Stimulated activated CD8-positive, alpha-beta memory T cell treated with anti-CD3 and anti-CD28 coated beads, Interleukin-4, amount 100 ng/mL, for 48 hours (primary cell): ENCODE measurements around the gene PLXNA2.

ENCODE experiments used
- DNase-seq: peaks from one replicate; pipeline ENCODE4 v3.0.0-alpha.2; 2020

The PLXNA2 gene

GRCh38 chr1:208085655-208086515 lies 158.3 kb downstream of the PLXNA2 start:
- no peak for DNase-seq

GRCh38 chr1:208084764-208085163 lies 159.4 kb downstream of the PLXNA2 start:
- DNase-seq, result no peak

DNA sequence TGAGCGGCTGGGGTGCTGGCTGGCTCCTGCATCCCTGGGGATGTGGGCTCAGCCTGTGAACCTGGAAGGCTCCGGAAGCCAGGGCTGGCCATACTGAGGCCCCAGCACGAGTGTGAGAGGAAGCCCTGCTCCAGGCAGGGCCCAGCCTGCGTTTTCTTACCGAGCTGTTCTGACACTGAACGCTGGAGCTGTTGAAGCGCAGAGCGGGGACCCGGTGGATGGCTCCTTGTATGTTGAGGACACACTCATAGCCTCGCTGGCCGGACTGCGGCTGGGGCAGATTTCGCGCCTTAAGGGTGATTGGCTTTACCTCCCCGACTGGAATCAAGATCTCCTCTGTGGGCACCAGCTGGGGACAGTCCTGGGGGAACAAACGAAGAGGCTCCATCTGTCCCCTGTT lies 160.0 kb downstream of the PLXNA2 start:
- no peak for DNase-seq

DNA sequence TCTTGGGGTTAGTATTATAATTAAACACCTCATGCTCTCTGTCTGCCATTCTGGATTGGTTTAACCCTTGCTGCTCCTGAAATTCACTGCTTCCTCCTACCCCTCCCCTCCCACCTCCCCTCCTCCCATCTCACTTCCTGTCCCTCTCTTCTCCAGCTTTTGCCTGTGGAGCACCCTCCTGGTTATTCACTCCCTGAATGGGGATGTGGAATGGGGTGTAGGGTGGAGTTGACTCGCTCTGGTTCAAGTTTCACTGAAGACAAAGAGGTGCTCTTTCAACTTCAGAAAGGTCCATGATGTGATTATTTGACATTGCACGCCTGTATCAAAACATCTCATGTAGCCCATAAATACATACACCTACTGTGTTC lies 160.5 kb downstream of the PLXNA2 start:
- no peak for DNase-seq

GRCh38 chr1:208083016-208083714 lies 161.0 kb downstream of the PLXNA2 start:
- no peak for DNase-seq

GRCh38 chr1:208081972-208082371 lies 162.2 kb downstream of the PLXNA2 start:
- DNase-seq, result no peak

DNA sequence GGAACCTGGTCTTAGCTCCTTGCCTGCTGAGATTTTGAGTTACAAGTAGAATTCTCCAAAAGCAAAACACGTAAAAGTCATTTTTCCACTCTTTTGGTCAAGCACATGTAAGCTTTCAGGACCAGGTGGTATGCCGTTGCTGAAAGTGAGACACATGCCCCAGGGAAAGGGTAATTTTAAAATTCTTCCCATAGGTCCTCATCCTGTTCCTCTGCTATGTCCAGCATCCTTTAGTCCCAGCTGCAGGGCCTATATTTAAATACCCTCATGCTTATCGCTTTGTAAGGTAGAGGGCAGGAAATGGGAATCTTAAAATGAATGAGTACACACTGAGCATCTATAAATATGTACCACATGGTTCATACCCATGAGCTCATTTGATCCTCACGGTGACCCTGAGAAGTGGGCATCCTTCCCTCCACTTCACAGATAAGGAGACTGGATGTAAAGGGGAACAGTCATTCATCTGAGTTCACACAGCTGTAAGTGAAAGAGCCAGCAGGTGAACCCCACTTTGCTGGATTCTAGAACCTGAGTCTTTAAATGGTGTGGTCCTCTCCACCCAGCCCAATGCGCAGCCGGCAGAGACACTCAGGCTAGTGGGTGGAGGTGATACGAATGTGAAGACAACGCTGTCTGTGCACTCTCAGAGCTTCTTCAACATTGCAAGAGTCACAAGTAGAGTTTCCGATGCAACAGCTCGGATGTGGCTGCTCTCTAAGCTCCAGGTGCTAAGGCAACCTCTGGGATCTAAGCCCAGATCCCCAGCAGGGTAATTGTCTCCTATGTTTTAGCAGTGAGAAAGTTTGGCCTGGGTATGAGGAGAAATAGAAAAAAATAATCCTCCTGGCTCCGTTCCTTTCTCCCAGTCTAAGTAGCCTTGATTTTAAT lies 163.5 kb downstream of the PLXNA2 start:
- DNase-seq, result no peak

GRCh38 chr1:208079161-208079560 lies 165.0 kb downstream of the PLXNA2 start:
- no peak for DNase-seq

DNA sequence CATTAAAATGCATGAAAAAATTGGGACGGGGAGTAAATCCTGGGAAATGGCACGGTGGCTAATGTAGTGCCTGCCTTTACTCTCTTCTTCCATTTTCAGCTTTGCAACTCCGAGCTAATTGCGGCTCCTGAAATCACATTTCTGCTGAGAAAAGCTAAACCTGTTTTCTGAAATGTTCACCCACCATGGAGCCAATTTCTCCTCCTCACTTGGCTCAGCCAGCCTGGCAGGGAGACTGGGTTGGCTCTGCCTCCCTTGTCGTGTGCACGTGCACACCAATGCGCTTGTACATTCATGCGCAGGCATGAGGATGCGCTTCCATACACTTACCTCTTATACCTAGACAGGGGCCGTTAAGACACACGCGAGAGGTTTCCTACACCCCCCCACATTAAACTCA lies 165.4 kb downstream of the PLXNA2 start:
- no peak for DNase-seq

GRCh38 chr1:208077232-208078075 lies 166.7 kb downstream of the PLXNA2 start:
- DNase-seq, result no peak

DNA sequence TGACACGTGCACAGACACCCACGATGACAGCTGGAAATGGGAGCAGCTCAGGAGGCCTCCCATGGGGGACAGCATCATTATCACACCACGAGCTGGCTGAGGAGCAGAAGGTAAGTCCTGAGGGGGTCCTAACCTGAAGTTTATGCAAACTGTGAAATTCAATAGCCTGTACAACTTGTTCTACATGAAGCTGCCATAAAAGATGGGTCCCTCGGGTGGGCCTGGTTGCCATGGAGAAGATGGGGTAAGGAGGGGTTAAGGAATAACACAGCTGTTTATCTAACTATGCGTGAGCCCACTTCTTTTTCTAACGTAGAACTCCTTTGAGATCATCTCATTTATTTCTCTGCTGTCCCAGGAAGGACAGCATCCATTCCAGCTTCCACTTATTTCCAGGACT lies 169.8 kb downstream of the PLXNA2 start:
- no peak for DNase-seq

GRCh38 chr1:208071435-208072031 lies 172.7 kb downstream of the PLXNA2 start:
- no peak for DNase-seq

- no peak for DNase-seq
Measured at GRCh38 chr1:208069908-208070307, 174.3 kb downstream of the PLXNA2 start.

- DNase-seq, result no peak
Measured at GRCh38 chr1:208069317-208069716, 174.9 kb downstream of the PLXNA2 start.

DNA sequence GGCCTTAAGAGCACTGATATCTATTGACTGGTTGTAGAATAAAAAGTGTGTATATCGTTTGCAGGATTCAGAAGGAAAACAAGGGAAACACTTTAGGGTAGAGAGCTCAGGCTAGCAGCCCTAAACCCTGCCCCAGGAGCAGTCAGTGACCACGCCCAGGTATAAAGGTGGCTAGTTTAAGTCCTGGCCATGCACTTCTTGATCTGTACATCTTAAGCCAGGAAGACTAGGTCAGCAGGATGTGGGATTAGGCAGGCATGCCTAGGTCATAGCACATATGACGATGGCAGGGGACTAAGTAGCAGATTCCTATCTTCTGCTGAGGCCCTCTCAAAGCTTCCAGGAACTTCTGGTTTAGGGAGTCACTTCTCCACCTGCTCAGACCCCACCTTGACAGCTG lies 175.3 kb downstream of the PLXNA2 start:
- no peak for DNase-seq

DNA sequence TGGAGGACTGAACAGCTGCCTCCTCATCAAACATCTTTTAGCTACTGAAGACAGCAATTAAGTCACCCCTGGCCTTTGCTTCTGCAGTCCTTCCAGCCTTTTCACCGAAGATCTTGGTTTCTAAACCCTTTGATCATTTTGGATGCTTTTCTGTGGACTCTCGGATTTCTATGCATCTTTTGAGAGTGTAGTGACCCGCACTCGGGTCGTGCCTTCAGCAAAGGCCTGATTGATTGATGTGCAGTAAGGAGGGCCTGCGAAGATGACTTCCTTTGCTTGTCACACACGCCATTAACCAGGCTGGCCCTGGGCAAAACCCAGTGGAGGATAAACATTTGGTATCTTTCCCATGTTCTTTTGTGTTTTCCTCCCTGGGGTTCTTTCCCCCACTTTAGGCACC lies 175.8 kb downstream of the PLXNA2 start:
- no peak for DNase-seq

DNA sequence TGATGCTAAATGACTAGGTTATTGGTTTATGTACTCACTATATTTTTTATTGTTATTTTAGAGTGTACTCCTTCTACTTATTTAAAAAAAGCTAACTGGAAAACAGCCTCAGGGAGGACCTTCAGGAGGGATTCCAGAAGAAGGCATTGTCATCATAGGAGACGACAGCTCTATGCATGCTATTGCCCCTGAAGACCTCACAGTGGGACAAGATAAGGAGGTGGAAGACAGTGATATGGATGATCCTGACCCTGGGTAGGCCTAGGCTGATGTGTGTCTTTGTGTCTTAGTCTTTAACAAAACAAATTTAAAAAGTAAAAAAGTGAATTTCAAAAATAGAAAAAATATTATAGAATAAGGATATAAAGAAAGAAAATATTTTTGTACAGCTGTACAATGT lies 177.6 kb downstream of the PLXNA2 start:
- no peak for DNase-seq

DNA sequence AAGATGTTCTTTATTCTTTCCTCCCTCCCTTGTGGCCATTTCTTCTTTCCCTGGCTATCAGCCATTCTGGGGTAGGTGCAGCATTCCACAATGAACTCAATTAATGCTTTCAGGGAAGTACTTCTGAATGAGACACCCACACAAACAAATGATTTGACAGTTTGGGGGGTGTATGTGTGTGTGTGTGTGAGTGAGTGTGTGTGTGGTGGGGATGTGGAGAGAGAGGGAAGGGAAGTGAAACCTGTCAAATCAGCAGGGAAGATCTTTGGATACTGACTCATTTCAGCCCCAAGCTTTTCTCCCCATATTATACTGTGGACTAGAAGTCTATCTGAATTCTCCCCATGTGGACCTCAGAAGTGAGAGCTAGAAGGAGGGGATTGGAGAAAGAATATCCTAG lies 178.3 kb downstream of the PLXNA2 start:
- no peak for DNase-seq

- no peak for DNase-seq
Measured at GRCh38 chr1:208061632-208062031, 182.6 kb downstream of the PLXNA2 start.

GRCh38 chr1:208061118-208061517 lies 183.1 kb downstream of the PLXNA2 start:
- no peak for DNase-seq

DNA sequence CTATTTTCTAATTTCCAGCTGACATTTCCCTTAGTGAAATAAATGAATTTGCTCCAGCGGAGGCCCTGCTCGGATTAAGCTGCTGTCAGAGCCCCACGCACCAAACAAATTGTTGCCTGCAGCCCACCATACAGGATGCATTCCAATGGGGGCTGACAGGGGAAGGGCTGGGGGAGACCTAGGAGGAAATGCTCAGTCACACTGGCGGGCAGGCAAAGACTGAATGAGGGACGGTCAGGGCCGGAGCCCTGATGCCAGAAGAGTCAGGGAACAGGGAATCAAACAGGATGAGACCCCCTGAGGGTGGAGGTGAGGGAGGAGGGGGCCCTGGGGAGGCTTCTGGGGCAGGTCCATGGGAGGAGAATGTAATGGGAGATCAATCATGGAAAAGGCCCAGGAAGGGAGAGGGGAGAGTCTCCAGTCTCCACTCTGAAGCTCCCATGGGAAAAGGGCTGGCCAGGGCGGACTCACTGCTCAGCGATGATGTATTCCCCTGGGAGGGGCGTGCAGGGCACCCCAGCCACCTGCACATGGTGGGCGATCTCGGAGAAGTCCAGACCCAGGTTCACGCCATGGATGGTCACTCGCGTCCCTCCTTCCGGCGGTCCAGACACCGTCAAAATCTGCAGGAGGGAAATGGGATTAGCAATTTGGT lies 183.8 kb downstream of the PLXNA2 start:
- DNase-seq, result no peak
